Measurements from ENCODE around the gene HPSE2.

The HPSE2 gene

DNA sequence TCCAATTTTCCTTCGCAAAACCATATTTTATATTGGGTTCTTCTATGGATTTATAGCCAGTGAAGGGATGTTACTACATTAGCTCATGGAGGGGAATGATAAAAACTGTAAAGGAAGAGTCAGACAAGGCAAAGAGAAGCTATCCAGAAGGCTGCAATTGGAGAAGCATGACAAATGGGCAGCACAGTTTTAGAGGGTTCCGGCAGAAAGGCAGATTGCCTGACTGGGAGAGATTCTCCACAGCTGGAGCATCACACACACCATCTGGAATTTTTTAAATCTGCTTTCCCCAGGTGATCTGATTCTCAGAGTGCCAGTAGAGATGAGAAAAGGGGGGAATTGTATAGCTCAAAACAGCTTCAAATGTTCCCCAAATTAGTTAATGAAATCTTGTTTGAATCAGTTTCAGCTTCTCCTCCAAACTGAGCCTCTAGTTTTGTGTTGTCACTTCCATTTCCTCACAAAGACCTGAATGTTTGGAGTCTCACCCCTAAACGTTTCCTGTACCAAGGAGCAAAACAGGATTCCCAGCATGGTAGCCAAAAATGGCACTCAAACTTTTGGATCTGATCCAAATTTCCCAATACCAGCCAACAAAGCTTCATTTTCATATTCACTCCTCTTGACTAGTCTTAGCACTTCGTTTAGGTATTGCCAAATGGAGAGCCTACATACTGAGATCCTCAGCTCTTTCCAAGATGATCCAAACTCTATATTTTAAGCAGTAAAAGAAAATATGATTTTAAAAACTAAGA lies 177.5 kb downstream of the HPSE2 start:
- no peaks in the 10 kb centered on the region for H3K36me3 Mint-ChIP-seq (ENCODE audit: low read depth)
- no peaks in the 10 kb centered on the region for H3K27me3 Mint-ChIP-seq (ENCODE audit: low read depth)
- peak overlapping the region in 2 of 3 experiments; percentile 53 to 63 for H3K27ac Mint-ChIP-seq
- H3K4me3 Mint-ChIP-seq, result peak overlapping the region in 2 of 3 experiments; percentile 3 to 19
- H3K4me1 Mint-ChIP-seq, result peaks cover 16% of the 10 kb centered on the region
- peaks cover 9% of the 10 kb centered on the region for H3K9me3 Mint-ChIP-seq
- TF ChIP-seq CTCF (IDR thresholded peaks at IDR 0.05; ENCODE audit: unreplicated experiment in 3 of 3), result no peak

- TF ChIP-seq CTCF (IDR thresholded peaks at IDR 0.05; ENCODE audit: unreplicated experiment in 3 of 3), result no peak
- H3K9me3 Mint-ChIP-seq, result peaks cover 53% of the 10 kb centered on the region
- no peaks in the 10 kb centered on the region for H3K27me3 Mint-ChIP-seq (ENCODE audit: low read depth)
- H3K4me1 Mint-ChIP-seq, result no peaks in the 10 kb centered on the region
- no peak overlapping the region for H3K4me3 Mint-ChIP-seq
- H3K36me3 Mint-ChIP-seq (ENCODE audit: low read depth), result no peaks in the 10 kb centered on the region
- H3K27ac Mint-ChIP-seq, result no peak overlapping the region
These were observed 190.0 kb downstream of the HPSE2 start for GRCh38 chr10:99045671-99046070.

GRCh38 chr10:99042051-99042771 lies 193.4 kb downstream of the HPSE2 start:
- TF ChIP-seq CTCF (IDR thresholded peaks at IDR 0.05; ENCODE audit: unreplicated experiment in 3 of 3), result no peak
- Mint-ChIP-seq H3K4me3 (no peak overlapping the region), H3K9me3 (peaks cover 46% of the 10 kb centered on the region), H3K27me3 (ENCODE audit: low read depth) (no peaks in the 10 kb centered on the region), H3K27ac (no peak overlapping the region), H3K4me1 (no peaks in the 10 kb centered on the region), H3K36me3 (ENCODE audit: low read depth) (no peaks in the 10 kb centered on the region)

DNA sequence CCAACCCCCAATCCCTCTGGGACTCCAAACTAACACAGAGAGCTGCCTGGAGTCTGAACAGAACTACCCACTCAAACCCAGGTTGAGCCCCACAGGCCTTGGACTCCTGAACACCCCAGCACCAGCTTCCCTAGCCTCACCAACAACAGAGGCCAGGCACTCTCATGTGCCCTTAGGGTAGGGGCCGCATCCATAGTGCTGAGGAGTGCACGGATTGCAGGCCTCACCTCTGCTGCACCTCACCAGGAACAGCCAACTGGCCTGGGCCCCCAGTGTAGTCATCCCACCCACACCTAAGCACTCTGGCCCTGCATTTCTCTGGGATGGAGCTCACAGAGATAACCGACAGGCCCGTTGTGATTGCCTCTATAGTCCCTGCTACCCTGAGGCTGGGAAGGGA lies 194.2 kb downstream of the HPSE2 start:
- Mint-ChIP-seq H3K27ac (no peak overlapping the region), H3K4me3 (no peak overlapping the region), H3K36me3 (ENCODE audit: low read depth) (no peaks in the 10 kb centered on the region), H3K4me1 (no peaks in the 10 kb centered on the region), H3K27me3 (ENCODE audit: low read depth) (no peaks in the 10 kb centered on the region), H3K9me3 (peaks cover 42% of the 10 kb centered on the region)
- no peak for TF ChIP-seq CTCF (IDR thresholded peaks at IDR 0.05; ENCODE audit: unreplicated experiment in 3 of 3)

DNA sequence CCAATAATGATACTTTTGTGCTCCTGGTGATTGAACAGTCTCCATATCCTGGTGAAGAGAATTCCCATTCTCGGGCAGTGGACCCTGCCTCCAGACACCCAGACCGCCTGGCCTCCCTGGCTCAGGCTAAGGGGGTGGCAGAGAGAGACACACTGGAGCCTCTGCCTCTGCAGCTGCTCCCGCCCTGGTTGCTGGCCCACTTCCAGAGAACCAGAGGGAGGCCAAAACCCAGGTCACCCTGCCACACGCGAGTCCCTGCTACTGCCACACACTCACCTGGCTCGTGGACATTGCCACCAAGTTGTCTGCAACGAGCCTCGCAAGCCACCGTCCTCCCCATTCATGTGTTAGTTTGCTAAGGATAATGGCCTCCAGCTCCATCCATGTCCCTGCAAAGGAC lies 221.8 kb downstream of the HPSE2 start:
- TF ChIP-seq CTCF (IDR thresholded peaks at IDR 0.05; ENCODE audit: unreplicated experiment in 3 of 3), result no peak
- H3K4me3 Mint-ChIP-seq, result no peak overlapping the region
- H3K36me3 Mint-ChIP-seq (ENCODE audit: low read depth), result no peaks in the 10 kb centered on the region
- H3K9me3 Mint-ChIP-seq, result no peaks in the 10 kb centered on the region
- no peaks in the 10 kb centered on the region for H3K4me1 Mint-ChIP-seq
- H3K27ac Mint-ChIP-seq, result no peak overlapping the region
- no peaks in the 10 kb centered on the region for H3K27me3 Mint-ChIP-seq (ENCODE audit: low read depth)
